A549 (cell line): ENCODE results near the gene ZSWIM1. TPM values are rescaled to one million over a fixed set of nuclear protein-coding genes. Genes with fewer than 3 reads are reported as not detected.
"Not testable (repeated sequence)": the region's sequence is repeated elsewhere in the genome, so short reads cannot be mapped to it uniquely, and the experiment has no call there.

Experiments used
- ATAC-seq, 2 experiments: fragments of 200-7000 bp in 1 of 2; fragments of >200 bp in 1 of 2; cut with Nextera tagmentation in 1 of 2; cut with Tn5 transposase in 1 of 2; 3 replicates each; pipeline versions ENCODE4 v1.8.0 to v1.9.1; 2018 to 2020; ENCODE audit warnings: mild to moderate bottlenecking in 1 of 2, moderate library complexity in 1 of 2
- CTCF ChIA-PET: fragments of 300-600 bp; sonication (Branson Sonifier 250); formaldehyde crosslinking; extraction: SDS; loops from one replicate; lab custom pipeline; 2021; ENCODE audit warnings: antibody characterized with exemption, inconsistent platforms; lab: Yijun Ruan, JAX
- POLR2A ChIA-PET: fragments of 350-600 bp; formaldehyde crosslinking; extraction: SDS; loops from one replicate; lab custom pipeline; 2021; ENCODE audit warnings: antibody characterized with exemption, inconsistent platforms; lab: Yijun Ruan, JAX
- DNase-seq, 2 experiments: peaks; one replicate each; pipeline versions ENCODE4 v3.0.0 to v3.0.0-alpha.2; 2011 to 2016; ENCODE audit warnings: low read depth in 1 of 2, low spot score in 1 of 2
- FAIRE-seq: peaks from 2 replicates; lab custom pipeline; 2011; peaks lifted over from hg19 to GRCh38; lab: Jason Lieb, UNC
- H3K27ac ChIP-seq, 2 experiments: fragments of >200 bp; sonication (Bioruptor Twin); formaldehyde crosslinking; 3 replicates each; pipeline ENCODE4 v1.5.1; 2016 to 2017
- H3K4me1 ChIP-seq: fragments of >200 bp; sonication (Bioruptor Twin); formaldehyde crosslinking; 3 replicates; pipeline ENCODE4 v1.6.1; 2016
- H3K4me2 ChIP-seq: fragments of >200 bp; sonication (Bioruptor Twin); formaldehyde crosslinking; 3 replicates; pipeline ENCODE4 v1.6.1; 2016
- H3K4me3 ChIP-seq: fragments of >200 bp; sonication (Bioruptor Twin); formaldehyde crosslinking; 3 replicates; pipeline ENCODE4 v1.5.1; 2016
- H3K9me3 ChIP-seq: fragments of >200 bp; sonication (Bioruptor Twin); formaldehyde crosslinking; 3 replicates; pipeline ENCODE4 v1.6.1; 2016
- BHLHE40 ChIP-seq: IDR thresholded peaks from 2 replicates; pipeline ENCODE4 v1.6.1; 2012; ENCODE audit warnings: low read depth, low read length, inconsistent platforms
- CBX2 ChIP-seq: fragments of 200-600 bp; sonication (generic); IDR thresholded peaks from 2 replicates; pipeline ENCODE4 v1.6.1; 2016; ENCODE audit warnings: low read depth, mild to moderate bottlenecking, borderline replicate concordance
- CHD2 ChIP-seq: fragments of 150-350 bp; IDR thresholded peaks from 2 replicates; pipeline ENCODE4 v1.6.1; 2014; ENCODE audit warnings: low read length; ENCODE audit not compliant: partially characterized antibody
- E2F6 ChIP-seq: IDR thresholded peaks from 2 replicates; pipeline ENCODE4 v1.6.1; 2012; ENCODE audit warnings: low read depth, borderline replicate concordance
- EHF ChIP-seq: fragments of 250-450 bp; sonication (Bioruptor Pico); IDR thresholded peaks from 2 replicates; pipeline ENCODE4 v1.5.0; 2020; ENCODE audit warnings: mild to moderate bottlenecking
- EP300 ChIP-seq, 2 experiments: fragments of >200 bp; sonication (Bioruptor Twin); formaldehyde crosslinking; IDR thresholded peaks; 2 replicates in 1 of 2; 3 replicates in 1 of 2; pipeline ENCODE4 v1.6.1; 2016 to 2017
- FOSB ChIP-seq: fragments of 250-450 bp; sonication (Bioruptor Pico); IDR thresholded peaks from 2 replicates; pipeline ENCODE4 v1.5.0; 2020; ENCODE audit warnings: mild to moderate bottlenecking, moderate library complexity
- FOSL2 ChIP-seq, 2 experiments: fragments of 450-650 bp in 1 of 2; fragments of >200 bp in 1 of 2; sonication (Bioruptor Twin) in 1 of 2; formaldehyde crosslinking; IDR thresholded peaks; 2 replicates each; pipeline versions ENCODE4 v1.5.0 to v1.6.1; 2016 to 2020; ENCODE audit warnings: mild to moderate bottlenecking in 1 of 2, moderate library complexity in 1 of 2
- HES2 ChIP-seq: fragments of >200 bp; sonication (Bioruptor Twin); formaldehyde crosslinking; IDR thresholded peaks from 2 replicates; pipeline ENCODE4 v1.6.1; 2016
- HEYL ChIP-seq: fragments of 250-450 bp; sonication (Bioruptor Pico); IDR thresholded peaks from 2 replicates; pipeline ENCODE4 v1.8.0; 2021; ENCODE audit warnings: mild to moderate bottlenecking, moderate library complexity
- HOXB13 ChIP-seq: fragments of 250-450 bp; sonication (Bioruptor Pico); IDR thresholded peaks from 2 replicates; pipeline ENCODE4 v1.5.0; 2020; ENCODE audit warnings: low read depth, mild to moderate bottlenecking, moderate library complexity
- KDM5A ChIP-seq: fragments of 200-600 bp; sonication (generic); IDR thresholded peaks from 2 replicates; pipeline ENCODE4 v1.6.1; 2016; ENCODE audit warnings: antibody characterized with exemption, mild to moderate bottlenecking
- NR3C1 ChIP-seq: fragments of >200 bp; sonication (Bioruptor Twin); formaldehyde crosslinking; IDR thresholded peaks from 3 replicates; pipeline ENCODE4 v1.6.1; 2017
- PBX3 ChIP-seq: IDR thresholded peaks from 2 replicates; pipeline ENCODE4 v1.6.1; 2012
- POLR2A ChIP-seq: IDR thresholded peaks from 2 replicates; pipeline ENCODE4 v1.6.1; 2012; ENCODE audit warnings: mild to moderate bottlenecking, low read length
- POLR2AphosphoS2 ChIP-seq: conservative IDR thresholded peaks from 2 replicates; pipeline ENCODE4 v1.6.1; 2012; ENCODE audit warnings: low read length, improper control_type of control experiment, inconsistent platforms
- RAD21 ChIP-seq, 2 experiments: fragments of >200 bp in 1 of 2; sonication (Bioruptor Twin) in 1 of 2; formaldehyde crosslinking in 1 of 2; IDR thresholded peaks in 1 of 2; conservative IDR thresholded peaks in 1 of 2; 2 replicates in 1 of 2; 3 replicates in 1 of 2; pipeline ENCODE4 v1.6.1; 2012 to 2018; ENCODE audit warnings: inconsistent platforms in 1 of 2
- RARB ChIP-seq: fragments of 250-450 bp; sonication (Bioruptor Pico); IDR thresholded peaks from 2 replicates; pipeline ENCODE4 v1.8.0; 2021; ENCODE audit warnings: mild to moderate bottlenecking, moderate library complexity
- RCOR1 ChIP-seq: fragments of 150-350 bp; IDR thresholded peaks from 2 replicates; pipeline ENCODE4 v1.6.1; 2014; ENCODE audit warnings: antibody characterized with exemption, low read length, low read depth
- SREBF2 ChIP-seq: fragments of 450-650 bp; IDR thresholded peaks from 2 replicates; pipeline ENCODE4 v1.6.1; 2014; ENCODE audit warnings: mild to moderate bottlenecking, moderate library complexity
- USF2 ChIP-seq: fragments of 450-650 bp; IDR thresholded peaks from 2 replicates; pipeline ENCODE4 v1.6.1; 2014; ENCODE audit warnings: antibody characterized with exemption
- WGBS: methylation state at CpG from one replicate; pipeline ENCODE4 v1.1.6; 2017; ENCODE audit errors: missing lambda C conversion rate; 5-methylcytosine and 5-hydroxymethylcytosine counted together
- polyA plus RNA-seq, 4 experiments: library from polyadenylated mRNA; depleted of rRNA in 3 of 4; stranded (reverse); fragments of >200 nt; fragmentation: RNase III in 1 of 4; extraction: RNeasy Plus Mini Kit Qiagen cat#74134 plus additional on column Dnase treatment in 1 of 4; gene quantifications; 2 replicates in 3 of 4; 3 replicates in 1 of 4; pipeline ENCODE4 v1.2.3, GENCODE V29; 2011 to 2017

The ZSWIM1 gene
- polyA plus RNA-seq, 2 of the 4 experiments (the other 2 are of a cell fraction) = 4.7 to 6.6 TPM

- POLR2A ChIA-PET = interaction anchor here (0.5 kb wide), 1 partner anchor 13 kb away, joined by 4 read pairs; no protein-coding TSS in a partner anchor
- Histone ChIP-seq H3K4me2 (no peak overlapping the region), H3K4me1 (0 out of 3 replicates have a peak, but pooled peaks cover 4% of the 10 kb centered on the region), H3K9me3 (no peaks in the 10 kb centered on the region), H3K27ac (no peak overlapping the region), H3K4me3 (no peak overlapping the region)
- FAIRE-seq (no peak), ATAC-seq (no peak), DNase-seq (no peak)
- CTCF ChIA-PET = interaction anchor here (0.5 to 1.6 kb wide), 5 partner anchors 10 to 141 kb away, joined by 3 to 6 read pairs (median 3); no protein-coding TSS in a partner anchor
- 85% methylated on average over 3 of the region's 4 CpGs for whole genome bisulfite sequencing
- TF ChIP-seq NR3C1 (no peak), EP300 (IDR thresholded peaks at IDR 0.05) (no peak), RARB (CRISPR knock-in tag) (no peak), KDM5A (no peak), HEYL (no peak), SREBF2 (no peak), E2F6 (no peak), PBX3 (no peak), EHF (CRISPR knock-in tag) (no peak), RAD21 (conservative IDR thresholded peaks at IDR 0.05 in 1 of 2, IDR thresholded peaks at IDR 0.05 in 1 of 2) (no peak), BHLHE40 (no peak), POLR2A (no peak), USF2 (no peak), FOSB (CRISPR knock-in tag) (no peak), CHD2 (no peak), HES2 (no peak), RCOR1 (no peak)
These were observed 8.4 kb upstream of the ZSWIM1 start for GRCh38 chr20:45872626-45873025.

- Histone ChIP-seq H3K9me3 (no peaks in the 10 kb centered on the region), H3K27ac (no peak overlapping the region), H3K4me2 (no peak overlapping the region), H3K4me1 (no peaks in the 10 kb centered on the region), H3K4me3 (no peak overlapping the region)
- DNase-seq (no peak), FAIRE-seq (no peak), ATAC-seq (no peak)
- WGBS = 75% methylated on average over 1 of the region's 1 CpG
- ChIA-PET POLR2A (no interaction called here), CTCF (interaction anchor here (1.6 kb wide), 1 partner anchor 12 kb away, joined by 6 read pairs; no protein-coding TSS in a partner anchor)
- no peak for TF ChIP-seq POLR2AphosphoS2
- no peak for TF ChIP-seq FOSL2 (IDR thresholded peaks at IDR 0.05)
- no peak for TF ChIP-seq FOSL2 (CRISPR knock-in tag; IDR thresholded peaks at IDR 0.05)
- no peak for TF ChIP-seq CBX2
- no peak for TF ChIP-seq KDM5A
- TF ChIP-seq HOXB13 (CRISPR knock-in tag) = no peak
These were observed 7.5 kb upstream of the ZSWIM1 start for GRCh38 chr20:45873409-45874103.

GRCh38 chr20:45874104-45874481 is 6.9 kb upstream of the ZSWIM1 start:
- POLR2A ChIA-PET, ATAC-seq, H3K4me1 ChIP-seq, H3K9me3 ChIP-seq, CTCF ChIA-PET, FAIRE-seq, H3K27ac ChIP-seq, DNase-seq, H3K4me2 ChIP-seq, H3K4me3 ChIP-seq: not testable (repeated sequence)
- 78% methylated on average over 10 of the region's 10 CpGs for WGBS
